HepG2 (cell line): ENCODE results near the gene DISP2. TPM values are rescaled to one million over a fixed set of nuclear protein-coding genes. Genes with fewer than 3 reads are reported as not detected.

Experiments used
- ARID2 ChIP-seq: sonication (generic); formaldehyde crosslinking; IDR thresholded peaks from 2 replicates; pipeline ENCODE4 v1.8.1; 2022; ENCODE audit warnings: mild to moderate bottlenecking, missing genetic modification reagents, borderline replicate concordance
- ATF6 ChIP-seq: sonication (generic); formaldehyde crosslinking; conservative IDR thresholded peaks from 2 replicates; pipeline ENCODE4 v1.4.0; 2020; ENCODE audit warnings: missing genetic modification reagents
- CHCHD3 ChIP-seq: sonication (generic); formaldehyde crosslinking; IDR thresholded peaks from 2 replicates; pipeline ENCODE4 v1.8.0; 2022; ENCODE audit warnings: mild to moderate bottlenecking, missing genetic modification reagents, moderate library complexity
- DNMT1 ChIP-seq: sonication (generic); formaldehyde crosslinking; IDR thresholded peaks from 2 replicates; pipeline ENCODE4 v1.5.1; 2020; ENCODE audit warnings: mild to moderate bottlenecking, missing genetic modification reagents
- DPF2 ChIP-seq: sonication (generic); formaldehyde crosslinking; IDR thresholded peaks from 2 replicates; pipeline ENCODE4 v1.4.0; 2020; ENCODE audit warnings: mild to moderate bottlenecking, low read depth, missing genetic modification reagents, borderline replicate concordance
- FOXC1 ChIP-seq: sonication (generic); formaldehyde crosslinking; IDR thresholded peaks from 2 replicates; pipeline ENCODE4 v1.8.0; 2022; ENCODE audit warnings: mild to moderate bottlenecking, missing genetic modification reagents, borderline replicate concordance
- HINFP ChIP-seq: sonication (generic); formaldehyde crosslinking; IDR thresholded peaks from 2 replicates; pipeline ENCODE4 v1.4.0; 2020; ENCODE audit warnings: low read depth, mild to moderate bottlenecking, missing genetic modification reagents
- HNF1A ChIP-seq, 2 experiments: sonication (generic) in 1 of 2; formaldehyde crosslinking in 1 of 2; IDR thresholded peaks; 2 replicates each; pipeline versions ENCODE4 v1.4.0 to v1.6.1; 2016 to 2020; ENCODE audit warnings: borderline replicate concordance in 1 of 2, low read depth in 1 of 2, mild to moderate bottlenecking in 1 of 2, missing genetic modification reagents in 1 of 2
- JDP2 ChIP-seq: sonication (generic); formaldehyde crosslinking; IDR thresholded peaks from 2 replicates; pipeline ENCODE4 v1.8.1; 2022; ENCODE audit warnings: missing genetic modification reagents, borderline replicate concordance
- NCOA1 ChIP-seq: sonication (generic); formaldehyde crosslinking; IDR thresholded peaks from 2 replicates; pipeline ENCODE4 v1.9.0; 2021; ENCODE audit warnings: missing genetic modification reagents
- PITX1 ChIP-seq: sonication (generic); formaldehyde crosslinking; IDR thresholded peaks from 2 replicates; pipeline ENCODE4 v1.5.1; 2020; ENCODE audit warnings: mild to moderate bottlenecking, missing genetic modification reagents
- STAG1 ChIP-seq: sonication (generic); formaldehyde crosslinking; IDR thresholded peaks from 2 replicates; pipeline ENCODE4 v1.4.0; 2020; ENCODE audit warnings: missing genetic modification reagents
- ZBTB26 ChIP-seq: IDR thresholded peaks from 2 replicates; pipeline ENCODE4 v1.6.1; 2016; ENCODE audit warnings: missing compliant biosample characterization, missing genetic modification reagents, borderline replicate concordance
- ZNF709 ChIP-seq: sonication (generic); formaldehyde crosslinking; IDR thresholded peaks from 2 replicates; pipeline ENCODE4 v1.5.0; 2020; ENCODE audit warnings: mild to moderate bottlenecking, missing genetic modification reagents
- ZXDC ChIP-seq: sonication (generic); formaldehyde crosslinking; IDR thresholded peaks from 2 replicates; pipeline ENCODE4 v1.5.0; 2020; ENCODE audit warnings: mild to moderate bottlenecking, missing genetic modification reagents
- polyA plus RNA-seq, 8 experiments: library from polyadenylated mRNA; depleted of rRNA in 3 of 8; stranded (reverse) in 7 of 8; unstranded in 1 of 8; fragments of >200 nt; fragmentation: Illumina TruSeq in 4 of 8; extraction: Trizol in 4 of 8; gene quantifications; 2 replicates each; pipeline versions ENCODE4 v1.2.1 to v1.2.3, GENCODE V29; 2011 to 2016; ENCODE audit warnings: low read depth in 4 of 8, missing spikeins in 1 of 8, mixed read lengths in 1 of 8; ENCODE audit not compliant: insufficient read depth in 1 of 8
- total RNA-seq, 5 experiments: library from RNA; depleted of rRNA; stranded (reverse); fragments of >200 nt; fragmentation: Illumina TruSeq; extraction: Trizol; gene quantifications; 2 replicates each; pipeline ENCODE4 v1.2.3, GENCODE V29; 2016; ENCODE audit warnings: low read depth in 1 of 5

Gene DISP2
- total and polyA plus RNA-seq, 2 of the 13 experiments (the other 11 are each of a cell fraction or from before 2014, with no cell fraction given): 0.09 to 0.32 TPM

GRCh38 chr15:40405501-40406381, 47.7 kb downstream of the DISP2 start, which contains the start of gene IVD (continued):
- TF ChIP-seq ARID2: peak; percentile 61; the same call in 1 of the 2 replicates
- TF ChIP-seq ZNF709 (CRISPR knock-in tag): peak; percentile 87
- TF ChIP-seq ZXDC (CRISPR knock-in tag): no peak
- TF ChIP-seq CHCHD3 (CRISPR knock-in tag): peak; percentile 68; the same call in 1 of the 2 replicates
- TF ChIP-seq STAG1 (CRISPR knock-in tag): 0 out of 2 replicates have a peak, but pooled peaks have one; percentile 0
- TF ChIP-seq JDP2 (CRISPR knock-in tag): no peak
- TF ChIP-seq ZBTB26 (CRISPR knock-in tag): no peak; the same call in 1 of the 2 replicates
- TF ChIP-seq ATF6: no peak
- TF ChIP-seq FOXC1 (CRISPR knock-in tag): peak; percentile 82
- TF ChIP-seq PITX1 (CRISPR knock-in tag): peak; percentile 80; the same call in 1 of the 2 replicates
- no peak for TF ChIP-seq DPF2 (CRISPR knock-in tag)
- TF ChIP-seq DNMT1: peak; percentile 90
- TF ChIP-seq NCOA1 (CRISPR knock-in tag): no peak
- no peak for TF ChIP-seq HNF1A (IDR thresholded peaks at IDR 0.05; ENCODE audit: low read depth)
- peak; percentile 68 for TF ChIP-seq HNF1A (CRISPR knock-in tag; IDR thresholded peaks at IDR 0.05; ENCODE audit: borderline replicate concordance)
- TF ChIP-seq HINFP (CRISPR knock-in tag): peak; percentile 37; the same call in 1 of the 2 replicates
